HepG2 (cell line): ENCODE measurements around the gene SPATA25. TPM values are rescaled to one million over a fixed set of nuclear protein-coding genes. Genes with fewer than 3 reads are reported as not detected.

Experiments
- FOXK1 ChIP-seq: sonication (generic); formaldehyde crosslinking; IDR thresholded peaks from 2 replicates; pipeline ENCODE4 v1.4.0; 2020; ENCODE audit warnings: low read depth, missing genetic modification reagents, borderline replicate concordance
- HNRNPL ChIP-seq: fragments of 200-400 bp; formaldehyde crosslinking; IDR thresholded peaks from 2 replicates; pipeline ENCODE4 v1.6.1; 2017; ENCODE audit warnings: mild to moderate bottlenecking, low read depth, low read length
- IKZF4 ChIP-seq: sonication (generic); formaldehyde crosslinking; IDR thresholded peaks from 2 replicates; pipeline ENCODE4 v1.5.1; 2020; ENCODE audit warnings: borderline replicate concordance, mild to moderate bottlenecking, low read depth, missing genetic modification reagents; ENCODE audit errors: not compliant biosample characterization
- IRX3 ChIP-seq: sonication (generic); formaldehyde crosslinking; IDR thresholded peaks from 2 replicates; pipeline ENCODE4 v1.8.1; 2023; ENCODE audit warnings: mild to moderate bottlenecking, low read depth, missing genetic modification reagents, borderline replicate concordance
- JUND ChIP-seq: sonication (generic); formaldehyde crosslinking; IDR thresholded peaks from 2 replicates; pipeline ENCODE4 v1.8.0; 2022; ENCODE audit warnings: mild to moderate bottlenecking, missing genetic modification reagents
- MXD4 ChIP-seq: IDR thresholded peaks from 2 replicates; pipeline ENCODE4 v1.6.1; 2016; ENCODE audit warnings: mild to moderate bottlenecking, missing biosample characterization, missing genetic modification reagents
- NFYC ChIP-seq: IDR thresholded peaks from 2 replicates; pipeline ENCODE4 v1.6.1; 2016; ENCODE audit warnings: missing genetic modification reagents, missing compliant biosample characterization
- RCOR2 ChIP-seq: IDR thresholded peaks from 2 replicates; pipeline ENCODE4 v1.6.1; 2016; ENCODE audit warnings: missing biosample characterization, missing genetic modification reagents
- SALL2 ChIP-seq: sonication (generic); formaldehyde crosslinking; IDR thresholded peaks from 2 replicates; pipeline ENCODE4 v1.8.1; 2023; ENCODE audit warnings: mild to moderate bottlenecking, missing genetic modification reagents, inconsistent platforms
- SNRNP70 ChIP-seq: fragments of 200-400 bp; formaldehyde crosslinking; IDR thresholded peaks from 2 replicates; pipeline ENCODE4 v1.6.1; 2017; ENCODE audit warnings: mild to moderate bottlenecking, low read depth, low read length, moderate library complexity
- SOX6 ChIP-seq, 2 experiments: fragments of 450-650 bp in 1 of 2; sonication (generic) in 1 of 2; formaldehyde crosslinking in 1 of 2; IDR thresholded peaks; 2 replicates each; pipeline versions ENCODE4 v1.4.0 to v1.6.1; 2017 to 2020; ENCODE audit warnings: antibody characterized with exemption in 1 of 2, mild to moderate bottlenecking in 1 of 2, missing genetic modification reagents in 1 of 2
- SUZ12 ChIP-seq: fragments of 150-350 bp; IDR thresholded peaks from 2 replicates; pipeline ENCODE4 v1.6.1; 2014; ENCODE audit warnings: low read depth, low read length
- TRIM22 ChIP-seq: fragments of 450-650 bp; IDR thresholded peaks from 2 replicates; pipeline ENCODE4 v1.6.1; 2017
- ZNF614 ChIP-seq: IDR thresholded peaks from 2 replicates; pipeline ENCODE4 v1.6.1; 2018; ENCODE audit warnings: missing biosample characterization, missing genetic modification reagents, inconsistent platforms, borderline replicate concordance
- polyA plus RNA-seq, 8 experiments: library from polyadenylated mRNA; depleted of rRNA in 3 of 8; stranded (reverse) in 7 of 8; unstranded in 1 of 8; fragments of >200 nt; fragmentation: Illumina TruSeq in 4 of 8; extraction: Trizol in 4 of 8; gene quantifications; 2 replicates each; pipeline versions ENCODE4 v1.2.1 to v1.2.3, GENCODE V29; 2011 to 2016; ENCODE audit warnings: low read depth in 4 of 8, missing spikeins in 1 of 8, mixed read lengths in 1 of 8; ENCODE audit not compliant: insufficient read depth in 1 of 8
- total RNA-seq, 5 experiments: library from RNA; depleted of rRNA; stranded (reverse); fragments of >200 nt; fragmentation: Illumina TruSeq; extraction: Trizol; gene quantifications; 2 replicates each; pipeline ENCODE4 v1.2.3, GENCODE V29; 2016; ENCODE audit warnings: low read depth in 1 of 5
- TF ChIP-seq, protein P1 (sequence below), 2 experiments: fragments of 450-650 bp in 1 of 2; sonication (generic) in 1 of 2; formaldehyde crosslinking in 1 of 2; IDR thresholded peaks; 2 replicates each; pipeline versions ENCODE4 v1.6.1 to v1.8.0; 2016 to 2022; ENCODE audit warnings: antibody characterized with exemption in 1 of 2, mild to moderate bottlenecking in 1 of 2, missing genetic modification reagents in 1 of 2

Gene SPATA25
- total and polyA plus RNA-seq, 2 of the 13 experiments (the other 11 are each of a cell fraction or from before 2014, with no cell fraction given): 4.8 to 7.6 TPM

GRCh38 chr20:45934586-45935415 is 47.4 kb upstream of the SPATA25 start, which contains the start of gene PCIF1 (continued):
- TF ChIP-seq, protein P1, sequence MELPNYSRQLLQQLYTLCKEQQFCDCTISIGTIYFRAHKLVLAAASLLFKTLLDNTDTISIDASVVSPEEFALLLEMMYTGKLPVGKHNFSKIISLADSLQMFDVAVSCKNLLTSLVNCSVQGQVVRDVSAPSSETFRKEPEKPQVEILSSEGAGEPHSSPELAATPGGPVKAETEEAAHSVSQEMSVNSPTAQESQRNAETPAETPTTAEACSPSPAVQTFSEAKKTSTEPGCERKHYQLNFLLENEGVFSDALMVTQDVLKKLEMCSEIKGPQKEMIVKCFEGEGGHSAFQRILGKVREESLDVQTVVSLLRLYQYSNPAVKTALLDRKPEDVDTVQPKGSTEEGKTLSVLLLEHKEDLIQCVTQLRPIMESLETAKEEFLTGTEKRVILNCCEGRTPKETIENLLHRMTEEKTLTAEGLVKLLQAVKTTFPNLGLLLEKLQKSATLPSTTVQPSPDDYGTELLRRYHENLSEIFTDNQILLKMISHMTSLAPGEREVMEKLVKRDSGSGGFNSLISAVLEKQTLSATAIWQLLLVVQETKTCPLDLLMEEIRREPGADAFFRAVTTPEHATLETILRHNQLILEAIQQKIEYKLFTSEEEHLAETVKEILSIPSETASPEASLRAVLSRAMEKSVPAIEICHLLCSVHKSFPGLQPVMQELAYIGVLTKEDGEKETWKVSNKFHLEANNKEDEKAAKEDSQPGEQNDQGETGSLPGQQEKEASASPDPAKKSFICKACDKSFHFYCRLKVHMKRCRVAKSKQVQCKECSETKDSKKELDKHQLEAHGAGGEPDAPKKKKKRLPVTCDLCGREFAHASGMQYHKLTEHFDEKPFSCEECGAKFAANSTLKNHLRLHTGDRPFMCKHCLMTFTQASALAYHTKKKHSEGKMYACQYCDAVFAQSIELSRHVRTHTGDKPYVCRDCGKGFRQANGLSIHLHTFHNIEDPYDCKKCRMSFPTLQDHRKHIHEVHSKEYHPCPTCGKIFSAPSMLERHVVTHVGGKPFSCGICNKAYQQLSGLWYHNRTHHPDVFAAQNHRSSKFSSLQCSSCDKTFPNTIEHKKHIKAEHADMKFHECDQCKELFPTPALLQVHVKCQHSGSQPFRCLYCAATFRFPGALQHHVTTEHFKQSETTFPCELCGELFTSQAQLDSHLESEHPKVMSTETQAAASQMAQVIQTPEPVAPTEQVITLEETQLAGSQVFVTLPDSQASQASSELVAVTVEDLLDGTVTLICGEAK (IDR thresholded peaks at IDR 0.05): no peak
- TF ChIP-seq, protein P1 (CRISPR knock-in tag; IDR thresholded peaks at IDR 0.05): peak; percentile 82
- TF ChIP-seq RCOR2 (no peak), SALL2 (CRISPR knock-in tag) (peak; percentile 94), FOXK1 (peak; percentile 91; the same call in 1 of the 2 replicates), JUND (CRISPR knock-in tag) (peak; percentile 72; the same call in 1 of the 2 replicates), ZNF614 (CRISPR knock-in tag) (peak; percentile 90; the same call in 1 of the 2 replicates), IRX3 (CRISPR knock-in tag) (peak; percentile 93), IKZF4 (CRISPR knock-in tag) (no peak), SOX6 (IDR thresholded peaks at IDR 0.05) (no peak), SOX6 (CRISPR knock-in tag; IDR thresholded peaks at IDR 0.05) (peak; percentile 51; the same call in 1 of the 2 replicates), TRIM22 (no peak), HNRNPL (peak; percentile 58; the same call in 1 of the 2 replicates), NFYC (CRISPR knock-in tag) (peak; percentile 87), SUZ12 (no peak), SNRNP70 (peak; percentile 93), MXD4 (peak; percentile 89)
